ENCODE measurements around the gene CALHM3.
"Not testable (repeated sequence)": the region's sequence is repeated elsewhere in the genome, so short reads cannot be mapped to it uniquely, and the experiment has no call there.

The CALHM3 gene

DNA sequence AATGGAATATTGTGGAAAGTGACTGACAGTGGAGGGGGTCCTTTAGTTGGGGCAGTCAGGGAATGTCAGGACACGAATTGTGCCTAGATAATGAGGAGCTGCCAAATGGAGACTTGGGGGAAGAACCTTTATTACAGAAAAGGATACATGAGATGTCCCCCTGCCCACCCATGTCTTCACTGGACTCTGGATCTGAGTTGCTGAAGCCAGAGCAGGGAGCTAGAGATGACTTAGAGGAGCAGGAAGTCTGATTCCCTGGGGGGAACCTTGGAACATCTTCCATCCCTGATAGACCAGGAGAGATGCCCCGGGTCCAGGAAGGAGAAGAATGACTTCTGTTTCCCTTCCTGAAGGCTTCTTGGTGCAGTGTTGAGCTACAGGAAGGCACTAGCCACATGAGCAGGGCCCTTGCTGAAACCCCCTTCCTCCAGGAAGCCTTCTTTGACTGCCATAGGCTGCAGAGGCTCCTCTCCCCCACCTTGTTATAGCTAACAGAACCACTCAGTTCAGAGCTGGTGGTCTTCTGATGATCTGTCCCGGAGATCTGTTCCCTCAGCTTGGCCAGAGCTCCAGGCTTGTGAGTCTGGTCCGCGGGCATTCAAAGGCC lies 13.7 kb upstream of the CALHM3 start:
- no peak overlapping the region for H3K4me3 ChIP-seq (ENCODE audit: low read depth, low read length)
- TF ChIP-seq CTCF (IDR thresholded peaks at IDR 0.05; ENCODE audit: borderline replicate concordance, insufficient read depth, low read depth, low read length), result no peak

DNA sequence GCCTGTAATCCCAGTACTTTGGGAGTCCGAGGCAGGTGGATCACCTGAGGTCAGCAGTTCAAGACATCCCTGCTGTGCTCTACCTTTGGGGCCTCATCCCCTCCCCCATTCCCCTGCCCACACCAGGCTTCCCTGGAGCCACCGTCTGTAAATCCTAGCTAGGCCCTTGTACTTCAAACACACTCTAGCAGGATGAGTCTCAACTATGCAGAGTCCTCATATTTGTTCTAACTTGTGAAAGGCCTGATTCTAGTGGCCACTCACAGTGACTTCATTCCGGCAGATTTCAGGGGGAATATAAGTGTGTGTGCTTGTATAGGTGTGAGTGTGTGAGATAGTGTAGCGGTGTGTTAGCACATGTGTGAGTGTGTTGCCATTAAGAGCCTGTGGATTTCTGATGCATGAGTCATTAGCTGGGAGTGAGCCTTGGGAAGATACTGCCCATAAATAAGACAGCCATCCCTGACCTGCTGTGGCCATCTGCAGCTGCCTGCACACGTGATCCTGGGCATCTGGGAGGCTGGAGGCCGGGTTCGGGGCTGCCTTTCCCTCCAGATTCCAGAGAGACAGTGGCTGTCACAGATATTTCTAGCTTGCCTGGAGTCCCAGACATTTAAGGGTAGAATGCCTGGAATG lies 12.8 kb upstream of the CALHM3 start:
- no peak for TF ChIP-seq CTCF (IDR thresholded peaks at IDR 0.05; ENCODE audit: borderline replicate concordance, insufficient read depth, low read depth, low read length)

GRCh38 chr10:103490986-103491314 lies 11.9 kb upstream of the CALHM3 start:
- no peak overlapping the region for H3K4me3 ChIP-seq (ENCODE audit: low read depth, low read length)
- no peak for TF ChIP-seq CTCF (IDR thresholded peaks at IDR 0.05; ENCODE audit: borderline replicate concordance, insufficient read depth, low read depth, low read length)

More for the DNA sequence above, 12.8 kb upstream of the CALHM3 start:
- H3K4me3 ChIP-seq (ENCODE audit: low read depth, low read length), result no peak overlapping the region

GRCh38 chr10:103487410-103487708 lies 8.3 kb upstream of the CALHM3 start:
- no peak for TF ChIP-seq CTCF (IDR thresholded peaks at IDR 0.05; ENCODE audit: borderline replicate concordance, insufficient read depth, low read depth, low read length)
- H3K4me3 ChIP-seq (ENCODE audit: low read depth, low read length), result no peak overlapping the region

DNA sequence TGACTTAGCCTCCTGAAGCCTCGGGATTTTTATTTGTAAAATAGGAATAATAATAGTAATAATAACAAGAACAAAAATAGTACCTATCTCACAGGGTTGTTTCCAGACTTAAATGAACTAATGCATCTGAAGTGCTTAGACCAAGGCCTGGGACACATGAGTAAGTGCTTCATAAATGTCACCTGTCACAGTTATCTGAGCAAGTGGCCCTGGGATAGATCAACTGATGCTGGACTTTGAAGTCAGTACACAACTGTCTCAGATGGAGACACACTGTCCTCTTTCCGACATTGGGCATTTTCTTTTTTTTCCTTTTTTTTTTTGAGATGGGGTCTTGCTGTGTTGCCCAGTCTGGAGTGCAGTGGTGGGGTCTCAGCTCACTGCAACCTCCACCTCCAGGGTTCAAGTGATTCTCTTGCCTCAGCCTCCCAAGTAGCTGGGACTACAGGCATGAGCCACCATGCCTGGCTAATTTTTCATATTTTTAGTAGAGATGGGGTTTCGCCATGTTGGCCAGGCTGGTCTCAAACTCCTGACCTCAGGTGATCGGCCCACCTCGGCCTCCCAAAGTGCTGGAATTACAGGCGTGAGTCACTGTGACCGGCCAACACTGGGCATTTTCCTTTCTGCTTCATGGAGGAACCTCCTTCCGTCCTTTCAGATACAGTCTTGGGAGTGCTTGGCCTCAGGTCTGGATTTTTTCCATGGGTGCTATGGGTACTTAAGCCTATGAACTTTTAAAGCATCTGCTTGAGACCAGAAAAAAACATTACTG lies 7.8 kb upstream of the CALHM3 start:
- not testable (repeated sequence) for H3K4me3 ChIP-seq (ENCODE audit: low read depth, low read length)

- no peak overlapping the region for H3K4me3 ChIP-seq (ENCODE audit: low read depth, low read length)
- TF ChIP-seq CTCF (IDR thresholded peaks at IDR 0.05; ENCODE audit: borderline replicate concordance, insufficient read depth, low read depth, low read length), result peak; percentile 65; the same call in 1 of the 2 replicates
These were observed 3.0 kb upstream of the CALHM3 start for GRCh38 chr10:103481974-103482531.

GRCh38 chr10:103480521-103480920 lies 1.5 kb upstream of the CALHM3 start:
- no peak overlapping the region for H3K4me3 ChIP-seq (ENCODE audit: low read depth, low read length)
- no peak for TF ChIP-seq CTCF (IDR thresholded peaks at IDR 0.05; ENCODE audit: borderline replicate concordance, insufficient read depth, low read depth, low read length)

Data from GM12875 (cell line).